Tibial nerve (tissue), 4 donors: ENCODE measurements around the gene TMEM258. TPM values are rescaled to one million over a fixed set of nuclear protein-coding genes. Genes with fewer than 3 reads are reported as not detected.

Experiments
- DNase-seq, 2 donors: peaks; one replicate each; pipeline ENCODE4 v3.0.0-alpha.2; 2019; ENCODE audit warnings: low spot score in 2 of 2
- H3K27ac ChIP-seq, 4 donors: fragments of 200-600 bp; sonication (generic) in 3 of 4; one replicate each; pipeline ENCODE4 v1.5.1; 2017 to 2019; ENCODE audit warnings: mild to moderate bottlenecking in 1 of 4
- H3K27me3 ChIP-seq, 2 donors: fragments of 200-600 bp; sonication (generic) in 1 of 2; one replicate each; pipeline versions ENCODE4 v1.5.1 to v1.6.0; 2017 to 2019
- H3K36me3 ChIP-seq, 3 donors: fragments of 200-600 bp; sonication (generic); one replicate each; pipeline ENCODE4 v1.5.1; 2018 to 2019
- H3K4me1 ChIP-seq, 4 donors: fragments of 200-600 bp; sonication (generic) in 3 of 4; one replicate each; pipeline ENCODE4 v1.5.1; 2017 to 2019
- H3K4me3 ChIP-seq, 4 donors: fragments of 200-600 bp; sonication (generic) in 3 of 4; one replicate each; pipeline ENCODE4 v1.5.1; 2017 to 2019; ENCODE audit warnings: mild to moderate bottlenecking in 1 of 4, moderate library complexity in 1 of 4
- H3K9me3 ChIP-seq, 4 donors: fragments of 200-600 bp; sonication (generic) in 3 of 4; one replicate each; pipeline ENCODE4 v1.5.1; 2017 to 2019
- CTCF ChIP-seq, 5 experiments: fragments of 200-600 bp in 3 of 5; fragments of 450-650 bp in 2 of 5; sonication (generic) in 3 of 5; IDR thresholded peaks; one replicate each; pipeline ENCODE4 v1.5.1; 2016 to 2019; ENCODE audit warnings: antibody characterized with exemption in 5 of 5, mild to moderate bottlenecking in 3 of 5, moderate library complexity in 2 of 5
- EP300 ChIP-seq, 2 donors: sonication (generic); formaldehyde crosslinking; IDR thresholded peaks; one replicate each; pipeline ENCODE4 v1.6.1; 2017; ENCODE audit warnings: antibody characterized with exemption in 2 of 2, mild to moderate bottlenecking in 1 of 2
- POLR2A ChIP-seq, 2 donors: fragments of 450-650 bp; IDR thresholded peaks; one replicate each; pipeline ENCODE4 v1.6.1; 2017; ENCODE audit warnings: antibody characterized with exemption in 2 of 2, mild to moderate bottlenecking in 2 of 2, moderate library complexity in 2 of 2
- WGBS, 2 donors: methylation state at CpG; one replicate each; pipeline ENCODE4 v1.1.5; 2018; 5-methylcytosine and 5-hydroxymethylcytosine counted together
- total RNA-seq, 4 donors: library from RNA; depleted of rRNA; stranded (reverse); fragments of >200 nt; gene quantifications; one replicate each; pipeline ENCODE4 v1.1.0, GENCODE V29; 2016

The TMEM258 gene
- total RNA-seq, result 10 to 100 TPM; 21.9 to 56.7 (median 45.2) TPM

GRCh38 chr11:61792310-61793082 is at the start of gene TMEM258, which contains the start of gene FEN1:
TSS of gene TMEM258 (minus strand) at chr11:61792599. CDS start at chr11:61792558, 41 bp downstream.
TSS of gene FEN1 (plus strand) at chr11:61792911. CDS start at chr11:61795362, 2,451 bp downstream.
- peak in 2 of 5 experiments; percentile 51 to 62 for TF ChIP-seq CTCF (IDR thresholded peaks at IDR 0.05)
- peak; percentile 82 to 89 for TF ChIP-seq POLR2A (IDR thresholded peaks at IDR 0.05)
- peak; percentile 82 to 98 for TF ChIP-seq EP300 (IDR thresholded peaks at IDR 0.05)
- peak within 1 kb of the TSS; percentile 59 to 88 (median 82) for H3K4me3 ChIP-seq
- 0% methylated on average over 50 of the region's 61 CpGs for WGBS, 2 donors

DNA sequence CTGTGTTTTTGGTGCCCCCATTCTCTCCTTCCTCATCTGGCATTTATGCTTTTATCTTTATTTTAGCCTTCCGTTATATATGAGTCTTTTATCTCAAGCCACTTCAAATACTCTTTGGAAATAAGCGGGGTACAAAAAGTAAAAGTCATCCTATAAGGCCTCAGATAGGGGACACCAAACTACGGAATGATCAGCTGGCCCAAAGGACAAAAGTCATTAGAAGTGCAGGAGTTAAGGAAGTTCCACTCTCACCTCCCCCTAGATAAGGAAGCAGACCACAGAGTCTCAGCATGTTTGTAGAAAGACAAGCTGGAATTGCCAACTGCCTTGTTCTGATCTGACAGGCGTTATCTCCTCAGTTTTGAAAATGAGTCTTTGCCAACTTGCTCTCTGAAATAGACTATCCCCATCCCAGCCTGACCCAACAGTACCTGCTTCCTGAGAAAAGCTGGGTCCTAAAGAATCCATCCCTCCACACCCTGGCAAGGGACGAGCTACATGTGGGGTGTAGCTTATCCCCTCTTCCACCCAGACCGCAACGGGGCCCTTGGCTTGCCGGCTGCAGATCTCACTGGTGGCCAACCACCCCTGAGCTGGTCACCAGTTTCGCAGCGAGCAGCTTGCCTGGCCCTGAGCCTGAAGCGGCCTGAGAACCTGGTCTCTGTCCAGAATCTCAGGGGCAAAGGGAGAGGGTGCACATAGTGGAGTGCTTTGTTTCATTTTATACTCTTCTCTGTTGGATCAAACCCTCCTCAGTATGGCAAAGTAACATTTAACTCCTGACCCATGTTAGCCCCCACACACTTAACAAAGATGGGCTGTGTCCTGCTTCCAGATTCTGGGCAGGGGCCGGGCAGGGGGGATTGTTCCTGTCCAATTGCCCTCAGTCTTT is 49.5 kb upstream of the TMEM258 start:
- Histone ChIP-seq H3K4me1 (peaks cover 0 to 39% (median 4%) of the 10 kb centered on the region in 4 donors), H3K9me3 (no peaks in the 10 kb centered on the region), H3K27ac (peak overlapping the region in 3 of 4 donors; percentile 11 to 68 (median 59)), H3K36me3 (peaks cover 0 to 68% (median 3%) of the 10 kb centered on the region in 3 donors), H3K27me3 (no peaks in the 10 kb centered on the region), H3K4me3 (no peak overlapping the region)
- WGBS, 2 donors, result 46 to 48% methylated on average over 12 of the region's 12 CpGs
- DNase-seq, result no peak
- no peak for TF ChIP-seq POLR2A (IDR thresholded peaks at IDR 0.05)
- no peak for TF ChIP-seq CTCF (IDR thresholded peaks at IDR 0.05)
- peak in 1 of 2 donors; percentile 45 for TF ChIP-seq EP300 (IDR thresholded peaks at IDR 0.05)

More at GRCh38 chr11:61792310-61793082, at the start of gene TMEM258, which contains the start of gene FEN1:
- peaks cover 0 to 44% (median 8%) of the 10 kb centered on the region in 3 donors for H3K36me3 ChIP-seq
- H3K27ac ChIP-seq, result peak within 1 kb of the TSS; percentile 89 to 100 (median 94)
- H3K9me3 ChIP-seq, result no peaks in the 10 kb centered on the region
- peaks cover 0 to 60% (median 21%) of the 10 kb centered on the region in 4 donors for H3K4me1 ChIP-seq
- peak; percentile 81 to 89 for DNase-seq
- H3K27me3 ChIP-seq, result no peaks in the 10 kb centered on the region

- H3K4me3 ChIP-seq, result no peak overlapping the region
- no peaks in the 10 kb centered on the region for H3K9me3 ChIP-seq
- H3K27ac ChIP-seq, result no peak overlapping the region
- peaks cover 0 to 37% (median 4%) of the 10 kb centered on the region in 4 donors for H3K4me1 ChIP-seq
- WGBS, 2 donors, result 87 to 88% methylated on average over 7 of the region's 7 CpGs
- DNase-seq, result no peak
- H3K27me3 ChIP-seq, result no peaks in the 10 kb centered on the region
- TF ChIP-seq CTCF (IDR thresholded peaks at IDR 0.05) (no peak), POLR2A (IDR thresholded peaks at IDR 0.05) (no peak), EP300 (IDR thresholded peaks at IDR 0.05) (no peak)
- peaks cover 0 to 68% (median 3%) of the 10 kb centered on the region in 3 donors for H3K36me3 ChIP-seq
Measured at GRCh38 chr11:61840371-61840770, 48.0 kb upstream of the TMEM258 start.

DNA sequence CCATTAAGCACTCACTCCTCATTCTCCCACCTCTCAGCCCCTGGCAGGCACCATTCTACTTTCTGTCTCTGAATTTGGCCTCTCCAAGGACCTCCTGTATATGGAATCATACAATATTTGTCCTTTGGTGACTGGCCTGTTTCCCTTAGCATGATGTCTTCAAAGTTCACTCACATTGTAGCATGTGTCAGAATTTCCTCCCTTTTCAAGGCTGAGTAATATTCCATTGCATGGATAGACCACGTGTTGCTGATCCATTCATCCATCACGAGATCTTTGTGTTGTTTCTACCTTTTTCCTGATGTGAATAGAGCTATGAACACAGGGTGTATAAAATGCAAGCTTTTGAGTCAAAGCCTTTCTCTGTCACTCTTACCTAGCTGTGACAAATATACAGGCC is 47.3 kb upstream of the TMEM258 start:
- Histone ChIP-seq H3K27ac (no peak overlapping the region), H3K4me1 (peaks cover 0 to 38% (median 9%) of the 10 kb centered on the region in 4 donors), H3K27me3 (no peaks in the 10 kb centered on the region), H3K4me3 (no peak overlapping the region), H3K9me3 (no peaks in the 10 kb centered on the region), H3K36me3 (peaks cover 0 to 68% (median 3%) of the 10 kb centered on the region in 3 donors)
- DNase-seq, result no peak
- 97 to 98% methylated on average over 2 of the region's 2 CpGs for WGBS, 2 donors
- TF ChIP-seq EP300 (IDR thresholded peaks at IDR 0.05), result no peak
- TF ChIP-seq CTCF (IDR thresholded peaks at IDR 0.05), result no peak
- TF ChIP-seq POLR2A (IDR thresholded peaks at IDR 0.05), result no peak
